ENCODE data around the gene POLN.

GRCh38 chr4:2252530-2253091, 10.7 kb upstream of the POLN start:
- TF ChIP-seq, protein P1, sequence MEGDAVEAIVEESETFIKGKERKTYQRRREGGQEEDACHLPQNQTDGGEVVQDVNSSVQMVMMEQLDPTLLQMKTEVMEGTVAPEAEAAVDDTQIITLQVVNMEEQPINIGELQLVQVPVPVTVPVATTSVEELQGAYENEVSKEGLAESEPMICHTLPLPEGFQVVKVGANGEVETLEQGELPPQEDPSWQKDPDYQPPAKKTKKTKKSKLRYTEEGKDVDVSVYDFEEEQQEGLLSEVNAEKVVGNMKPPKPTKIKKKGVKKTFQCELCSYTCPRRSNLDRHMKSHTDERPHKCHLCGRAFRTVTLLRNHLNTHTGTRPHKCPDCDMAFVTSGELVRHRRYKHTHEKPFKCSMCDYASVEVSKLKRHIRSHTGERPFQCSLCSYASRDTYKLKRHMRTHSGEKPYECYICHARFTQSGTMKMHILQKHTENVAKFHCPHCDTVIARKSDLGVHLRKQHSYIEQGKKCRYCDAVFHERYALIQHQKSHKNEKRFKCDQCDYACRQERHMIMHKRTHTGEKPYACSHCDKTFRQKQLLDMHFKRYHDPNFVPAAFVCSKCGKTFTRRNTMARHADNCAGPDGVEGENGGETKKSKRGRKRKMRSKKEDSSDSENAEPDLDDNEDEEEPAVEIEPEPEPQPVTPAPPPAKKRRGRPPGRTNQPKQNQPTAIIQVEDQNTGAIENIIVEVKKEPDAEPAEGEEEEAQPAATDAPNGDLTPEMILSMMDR (IDR thresholded peaks at IDR 0.05; ENCODE audit: poor library complexity) = no peak
- no peak for TF ChIP-seq EZH2 (IDR thresholded peaks at IDR 0.05; ENCODE audit: borderline replicate concordance)
